Tibial nerve (tissue), 4 donors: ENCODE data around the gene ZNF653. TPM values are rescaled to one million over a fixed set of nuclear protein-coding genes. Genes with fewer than 3 reads are reported as not detected.
"Not testable (repeated sequence)": the region's sequence is repeated elsewhere in the genome, so short reads cannot be mapped to it uniquely, and the experiment has no call there.

Source experiments
- DNase-seq, 2 donors: peaks; one replicate each; pipeline ENCODE4 v3.0.0-alpha.2; 2019; ENCODE audit warnings: low spot score in 2 of 2
- H3K27ac ChIP-seq, 4 donors: fragments of 200-600 bp; sonication (generic) in 3 of 4; one replicate each; pipeline ENCODE4 v1.5.1; 2017 to 2019; ENCODE audit warnings: mild to moderate bottlenecking in 1 of 4
- H3K27me3 ChIP-seq, 2 donors: fragments of 200-600 bp; sonication (generic) in 1 of 2; one replicate each; pipeline versions ENCODE4 v1.5.1 to v1.6.0; 2017 to 2019
- H3K36me3 ChIP-seq, 3 donors: fragments of 200-600 bp; sonication (generic); one replicate each; pipeline ENCODE4 v1.5.1; 2018 to 2019
- H3K4me1 ChIP-seq, 4 donors: fragments of 200-600 bp; sonication (generic) in 3 of 4; one replicate each; pipeline ENCODE4 v1.5.1; 2017 to 2019
- H3K4me3 ChIP-seq, 4 donors: fragments of 200-600 bp; sonication (generic) in 3 of 4; one replicate each; pipeline ENCODE4 v1.5.1; 2017 to 2019; ENCODE audit warnings: mild to moderate bottlenecking in 1 of 4, moderate library complexity in 1 of 4
- H3K9me3 ChIP-seq, 4 donors: fragments of 200-600 bp; sonication (generic) in 3 of 4; one replicate each; pipeline ENCODE4 v1.5.1; 2017 to 2019
- CTCF ChIP-seq, 5 experiments: fragments of 200-600 bp in 3 of 5; fragments of 450-650 bp in 2 of 5; sonication (generic) in 3 of 5; IDR thresholded peaks; one replicate each; pipeline ENCODE4 v1.5.1; 2016 to 2019; ENCODE audit warnings: antibody characterized with exemption in 5 of 5, mild to moderate bottlenecking in 3 of 5, moderate library complexity in 2 of 5
- EP300 ChIP-seq, 2 donors: sonication (generic); formaldehyde crosslinking; IDR thresholded peaks; one replicate each; pipeline ENCODE4 v1.6.1; 2017; ENCODE audit warnings: antibody characterized with exemption in 2 of 2, mild to moderate bottlenecking in 1 of 2
- POLR2A ChIP-seq, 2 donors: fragments of 450-650 bp; IDR thresholded peaks; one replicate each; pipeline ENCODE4 v1.6.1; 2017; ENCODE audit warnings: antibody characterized with exemption in 2 of 2, mild to moderate bottlenecking in 2 of 2, moderate library complexity in 2 of 2
- WGBS, 2 donors: methylation state at CpG; one replicate each; pipeline ENCODE4 v1.1.5; 2018; 5-methylcytosine and 5-hydroxymethylcytosine counted together
- total RNA-seq, 4 donors: library from RNA; depleted of rRNA; stranded (reverse); fragments of >200 nt; gene quantifications; one replicate each; pipeline ENCODE4 v1.1.0, GENCODE V29; 2016

The ZNF653 gene
- total RNA-seq, 4 donors from 2014 or later, result 7.2 to 22.9 (median 11.7) TPM

GRCh38 chr19:11465600-11465999 lies 40.0 kb downstream of the ZNF653 start:
- TF ChIP-seq CTCF (IDR thresholded peaks at IDR 0.05) (no peak), EP300 (IDR thresholded peaks at IDR 0.05) (no peak), POLR2A (IDR thresholded peaks at IDR 0.05) (no peak)
- 23 to 39% methylated on average over 8 of the region's 8 CpGs for WGBS, 2 donors
- DNase-seq, result no peak
- Histone ChIP-seq H3K27me3 (peaks cover 0 to 12% of the 10 kb centered on the region in 2 donors), H3K27ac (no peak overlapping the region), H3K4me3 (no peak overlapping the region), H3K9me3 (no peaks in the 10 kb centered on the region), H3K4me1 (no peaks in the 10 kb centered on the region), H3K36me3 (no peaks in the 10 kb centered on the region)

- H3K4me3 ChIP-seq, result no peak overlapping the region
- H3K36me3 ChIP-seq, result no peaks in the 10 kb centered on the region
- TF ChIP-seq POLR2A (IDR thresholded peaks at IDR 0.05) (no peak), EP300 (IDR thresholded peaks at IDR 0.05) (no peak), CTCF (IDR thresholded peaks at IDR 0.05) (no peak)
- no peak overlapping the region for H3K27ac ChIP-seq
- H3K9me3 ChIP-seq, result no peaks in the 10 kb centered on the region
- peaks cover 0 to 18% of the 10 kb centered on the region in 2 donors for H3K27me3 ChIP-seq
- no peaks in the 10 kb centered on the region for H3K4me1 ChIP-seq
- no peak for DNase-seq
- 81 to 88% methylated on average over 11 of the region's 11 CpGs for WGBS, 2 donors
Observed at GRCh38 chr19:11464333-11465265, 41.0 kb downstream of the ZNF653 start.

GRCh38 chr19:11463391-11463790 lies 42.2 kb downstream of the ZNF653 start:
- H3K36me3 ChIP-seq, result no peaks in the 10 kb centered on the region
- H3K4me1 ChIP-seq, result no peaks in the 10 kb centered on the region
- no peak overlapping the region for H3K27ac ChIP-seq
- H3K9me3 ChIP-seq, result no peaks in the 10 kb centered on the region
- WGBS, 2 donors, result 74 to 77% methylated on average over 12 of the region's 12 CpGs
- H3K27me3 ChIP-seq, result peaks cover 0 to 20% of the 10 kb centered on the region in 2 donors
- H3K4me3 ChIP-seq, result no peak overlapping the region
- DNase-seq, result no peak
- TF ChIP-seq CTCF (IDR thresholded peaks at IDR 0.05), result no peak
- TF ChIP-seq POLR2A (IDR thresholded peaks at IDR 0.05), result no peak
- no peak for TF ChIP-seq EP300 (IDR thresholded peaks at IDR 0.05)

- Histone ChIP-seq H3K4me3 (no peak overlapping the region), H3K9me3 (no peaks in the 10 kb centered on the region), H3K36me3 (no peaks in the 10 kb centered on the region), H3K27ac (no peak overlapping the region), H3K4me1 (no peaks in the 10 kb centered on the region), H3K27me3 (peaks cover 0 to 25% of the 10 kb centered on the region in 2 donors)
- TF ChIP-seq EP300 (IDR thresholded peaks at IDR 0.05) (no peak), POLR2A (IDR thresholded peaks at IDR 0.05) (no peak), CTCF (IDR thresholded peaks at IDR 0.05) (no peak)
- DNase-seq, result no peak
- 54 to 71% methylated on average over 2 of the region's 2 CpGs for WGBS, 2 donors
Observed at GRCh38 chr19:11461453-11461852, 44.2 kb downstream of the ZNF653 start.

GRCh38 chr19:11460207-11460606 lies 45.4 kb downstream of the ZNF653 start:
- no peak overlapping the region for H3K27ac ChIP-seq
- TF ChIP-seq CTCF (IDR thresholded peaks at IDR 0.05), result no peak
- no peak for TF ChIP-seq EP300 (IDR thresholded peaks at IDR 0.05)
- no peak for TF ChIP-seq POLR2A (IDR thresholded peaks at IDR 0.05)
- H3K9me3 ChIP-seq, result no peaks in the 10 kb centered on the region
- H3K4me1 ChIP-seq, result no peaks in the 10 kb centered on the region
- no peak for DNase-seq
- no peaks in the 10 kb centered on the region for H3K36me3 ChIP-seq
- peaks cover 0 to 17% of the 10 kb centered on the region in 2 donors for H3K27me3 ChIP-seq
- H3K4me3 ChIP-seq, result no peak overlapping the region
- WGBS, 2 donors, result 47 to 52% methylated on average over 4 of the region's 4 CpGs

GRCh38 chr19:11458912-11459311 lies 46.7 kb downstream of the ZNF653 start:
- peaks cover 0 to 13% of the 10 kb centered on the region in 2 donors for H3K27me3 ChIP-seq
- not testable (repeated sequence) for H3K4me1 ChIP-seq, H3K9me3 ChIP-seq, H3K36me3 ChIP-seq, DNase-seq, H3K4me3 ChIP-seq, H3K27ac ChIP-seq
- 80 to 82% methylated on average over 11 of the region's 11 CpGs for WGBS, 2 donors
